ENCODE results near the gene MAP3K5. TPM values are rescaled to one million over a fixed set of nuclear protein-coding genes. Genes with fewer than 3 reads are reported as not detected.

Gene MAP3K5
- total RNA-seq, 2 donors from 2014 or later = 6.6 to 9.7 TPM

DNA sequence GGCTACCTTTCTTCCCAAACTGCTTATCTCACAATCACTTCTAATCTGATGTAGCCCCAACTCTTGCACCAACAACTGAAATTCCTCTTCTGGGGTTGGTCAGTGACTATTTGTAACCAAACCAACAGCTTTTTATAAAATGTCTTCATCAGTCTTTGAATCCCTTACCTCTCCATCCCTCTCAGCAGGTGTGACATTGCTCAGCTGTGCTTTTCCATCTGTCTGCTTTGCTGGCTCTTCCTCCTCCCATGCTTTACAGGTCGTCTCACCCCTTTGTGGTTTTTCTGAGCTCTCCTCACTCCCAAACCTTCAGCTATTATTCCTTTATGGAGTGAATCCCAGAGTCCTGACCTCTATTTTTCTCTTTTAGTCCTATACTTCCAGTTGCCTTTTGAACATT, 248.0 kb downstream of the MAP3K5 start:
- intact Hi-C loops (cut with DNase I) = no loop called here
- ATAC-seq = no peak
- no peak for DNase-seq

DNA sequence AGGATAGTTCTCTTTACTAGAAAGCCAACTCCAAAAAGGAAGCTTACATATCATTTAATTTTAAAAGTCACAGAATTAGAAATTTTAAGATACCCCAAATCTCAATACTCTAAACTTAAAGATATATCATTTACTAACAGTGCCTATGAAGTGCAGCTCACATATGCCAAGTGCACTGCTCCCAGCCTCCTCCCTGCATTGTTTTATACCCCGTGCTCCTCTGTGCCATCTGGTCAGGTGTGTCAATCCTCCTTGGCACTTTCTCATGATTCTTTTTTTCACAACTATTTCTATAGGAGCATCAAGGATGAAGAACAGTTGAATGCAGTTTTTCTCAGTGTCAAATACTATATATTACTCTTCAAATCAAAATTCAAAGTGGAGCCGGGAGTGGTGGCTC, 250.9 kb downstream of the MAP3K5 start:
- DNase-seq (no peak), ATAC-seq (no peak)
- intact Hi-C loops (cut with DNase I) = no loop called here

DNA sequence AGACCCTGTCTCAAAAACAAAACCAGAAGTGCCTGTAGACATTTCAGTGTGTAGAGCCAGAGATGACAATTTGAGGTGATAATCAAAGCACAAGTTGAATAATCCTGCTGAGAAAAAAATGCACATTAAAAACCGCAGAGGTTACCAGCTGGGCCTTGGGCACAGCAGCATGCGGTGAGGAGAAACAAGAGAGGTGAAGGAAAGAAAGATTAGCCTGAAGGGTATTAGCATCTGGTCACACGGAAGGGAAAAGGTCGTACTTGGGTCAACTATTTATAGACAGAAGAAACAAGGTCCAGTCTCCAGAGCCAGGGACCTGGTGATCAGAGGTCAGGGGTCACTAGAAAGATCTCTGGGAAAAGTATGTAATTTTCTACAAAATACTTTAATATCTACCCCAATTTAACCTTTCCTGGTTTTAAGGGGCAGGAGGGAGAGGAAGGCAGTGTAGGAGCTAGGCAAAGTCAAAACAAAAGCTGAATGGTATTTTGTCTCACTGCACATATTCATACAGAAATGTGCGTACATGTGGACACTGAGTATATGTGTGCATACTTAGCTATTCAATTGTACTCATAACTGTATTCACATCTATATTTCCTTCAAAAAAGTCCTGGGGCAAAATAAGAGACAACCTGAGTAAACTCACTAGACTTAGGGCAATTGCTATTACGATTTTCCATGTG, 252.2 kb downstream of the MAP3K5 start:
- no peak for DNase-seq
- intact Hi-C loops (cut with DNase I) = no loop called here
- ATAC-seq = no peak

DNA sequence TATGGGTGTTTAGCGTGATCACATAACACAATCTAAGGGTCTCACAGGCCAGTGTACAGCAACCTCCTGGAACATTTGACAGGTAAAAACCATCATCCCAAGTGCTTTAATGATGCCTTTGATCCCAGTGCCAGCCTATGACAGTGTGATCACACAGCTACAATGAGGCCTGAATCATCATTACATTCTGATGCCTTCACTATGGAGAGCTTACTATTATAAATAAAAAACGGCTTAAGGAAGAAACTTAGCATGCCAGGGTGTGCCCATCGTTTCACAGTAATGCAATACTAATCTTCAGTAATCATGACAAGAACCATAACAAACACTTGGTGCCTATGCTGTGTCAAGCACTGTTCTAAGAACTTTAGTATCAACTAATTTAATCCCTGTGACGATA, 253.4 kb downstream of the MAP3K5 start:
- DNase-seq = no peak
- no peak for ATAC-seq
- intact Hi-C loops (cut with DNase I) = no loop called here

DNA sequence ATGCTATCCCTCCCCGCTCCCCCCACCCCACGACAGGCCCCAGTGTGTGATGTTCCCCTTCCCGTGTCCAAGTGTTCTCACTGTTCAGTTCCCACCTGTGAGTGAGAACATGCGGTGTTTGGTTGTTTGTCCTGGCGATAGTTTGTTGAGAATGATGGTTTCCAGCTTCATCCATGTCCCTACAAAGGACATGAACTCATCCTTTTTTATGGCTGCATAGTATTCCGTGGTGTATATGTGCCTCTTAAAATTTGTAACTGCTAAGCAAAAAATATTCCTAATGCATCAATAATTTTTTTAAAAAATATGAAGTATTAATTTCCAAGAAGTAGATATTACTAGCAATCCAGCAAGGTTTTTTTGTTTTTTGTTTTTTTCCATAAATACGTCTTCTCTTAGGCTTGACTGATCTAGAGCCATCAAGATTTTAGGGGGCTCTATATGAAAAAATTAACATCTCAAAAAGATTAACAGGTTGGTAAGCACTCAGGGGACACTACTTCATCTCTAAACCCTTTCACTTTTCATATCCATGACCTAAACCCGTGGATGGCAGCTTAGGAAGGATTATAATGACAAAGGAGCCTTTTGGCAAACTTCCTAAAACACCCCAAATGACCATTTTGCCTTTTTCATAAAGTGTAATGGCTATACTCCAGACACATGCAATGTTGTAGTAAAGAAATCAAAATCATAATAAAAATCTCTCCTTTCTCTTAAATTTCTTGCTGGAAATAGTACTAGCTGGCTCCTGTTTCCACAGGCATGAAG, 256.2 kb downstream of the MAP3K5 start:
- intact Hi-C loops (cut with DNase I) = no loop called here
- no peak for DNase-seq
- ATAC-seq = no peak

DNA sequence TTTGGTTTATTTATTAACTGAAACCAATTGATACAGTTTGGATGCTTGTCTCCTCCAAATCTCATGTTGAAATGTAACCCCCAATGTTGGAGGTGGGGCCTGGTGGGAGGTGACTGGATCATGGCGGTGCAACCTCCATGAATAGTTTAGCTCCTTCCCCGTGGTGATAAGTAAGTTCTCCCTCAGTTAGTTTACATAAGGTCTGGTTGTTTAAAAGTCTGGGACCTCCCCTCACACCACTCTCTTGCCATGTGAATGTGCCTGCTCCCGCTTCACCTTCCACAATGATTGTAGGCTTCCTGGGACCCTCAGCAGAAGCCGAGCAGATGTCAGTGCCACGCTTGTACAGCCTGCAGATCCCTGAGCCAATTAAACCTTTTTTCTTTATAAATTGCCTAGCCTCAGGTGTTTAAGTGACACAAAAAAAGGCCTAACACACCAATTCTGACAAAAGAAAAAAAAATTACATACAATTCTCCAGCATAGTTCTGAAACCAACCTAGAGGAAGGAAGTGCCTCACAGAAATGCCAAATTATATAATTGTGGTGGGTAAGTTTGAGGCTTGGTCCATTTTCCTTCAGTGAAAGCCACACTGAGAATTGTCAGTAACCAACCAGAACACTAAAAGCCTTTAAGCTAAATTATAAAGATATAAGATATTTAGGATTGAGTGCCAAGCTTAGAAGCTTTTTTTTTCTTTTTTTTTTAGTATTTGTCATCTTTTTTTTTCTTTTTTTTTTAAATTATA, 257.1 kb downstream of the MAP3K5 start:
- ATAC-seq = no peak
- no peak for DNase-seq
- intact Hi-C loops (cut with DNase I) = no loop called here

DNA sequence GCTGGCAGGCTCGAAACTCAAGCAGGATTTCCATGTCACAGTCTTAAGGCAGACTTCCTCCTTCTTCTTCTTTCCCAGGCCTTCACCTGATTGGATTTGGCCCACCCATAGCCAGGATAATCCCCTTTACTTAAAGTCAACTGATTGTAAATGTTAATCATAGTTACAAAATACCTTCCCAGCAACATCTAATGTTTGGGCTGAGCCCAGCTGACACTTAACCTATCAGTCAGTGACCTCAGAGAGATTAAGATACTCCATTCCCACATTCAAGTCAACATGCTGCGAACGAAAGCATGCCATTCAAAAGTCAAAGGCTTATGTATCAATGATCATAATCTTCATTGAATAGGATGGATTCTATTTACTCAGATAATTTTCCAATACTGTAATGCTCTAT, 258.0 kb downstream of the MAP3K5 start:
- DNase-seq = no peak
- no peak for ATAC-seq
- intact Hi-C loops (cut with DNase I) = no loop called here

DNA sequence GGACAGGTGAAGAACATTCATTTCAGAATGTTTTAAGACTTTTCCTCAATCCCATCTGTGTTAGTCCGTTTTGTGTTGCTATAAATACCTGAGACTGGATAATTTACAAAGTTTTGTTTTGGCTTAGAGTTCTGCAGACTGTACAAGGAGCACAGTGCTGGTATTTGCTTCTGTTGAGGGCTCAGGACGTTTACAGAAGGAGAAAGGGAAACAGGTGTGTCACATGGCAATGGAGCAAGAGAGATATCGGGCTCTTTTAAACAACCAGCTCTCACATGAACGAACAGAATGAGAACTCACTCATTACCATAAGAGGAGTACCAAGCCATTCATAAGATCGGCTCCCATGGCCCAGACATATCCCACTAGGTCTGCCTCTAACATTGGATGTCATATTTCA, 258.8 kb downstream of the MAP3K5 start:
- intact Hi-C loops (cut with DNase I) = no loop called here
- no peak for ATAC-seq

DNA sequence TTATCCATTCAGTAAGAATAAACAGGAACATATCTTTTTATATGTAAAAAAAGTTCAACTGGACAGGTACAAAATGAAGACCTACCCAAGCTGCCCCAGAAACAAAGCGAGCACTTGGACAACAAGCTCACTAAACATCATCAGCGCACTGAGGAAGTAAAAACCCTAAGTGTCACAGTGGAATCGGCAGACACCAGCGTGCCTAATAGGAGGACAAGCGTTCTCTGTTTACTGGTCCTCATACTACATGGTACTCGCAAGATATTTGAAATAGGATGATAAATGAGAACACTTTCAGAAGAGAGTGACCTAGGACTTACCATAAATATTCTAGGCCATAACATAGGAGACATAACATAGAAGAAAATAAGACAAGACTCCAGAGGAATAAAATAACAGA, 260.2 kb downstream of the MAP3K5 start:
- DNase-seq = no peak
- intact Hi-C loops (cut with DNase I) = no loop called here
- no peak for ATAC-seq

More for the DNA sequence above, 258.8 kb downstream of the MAP3K5 start:
- DNase-seq = no peak

DNA sequence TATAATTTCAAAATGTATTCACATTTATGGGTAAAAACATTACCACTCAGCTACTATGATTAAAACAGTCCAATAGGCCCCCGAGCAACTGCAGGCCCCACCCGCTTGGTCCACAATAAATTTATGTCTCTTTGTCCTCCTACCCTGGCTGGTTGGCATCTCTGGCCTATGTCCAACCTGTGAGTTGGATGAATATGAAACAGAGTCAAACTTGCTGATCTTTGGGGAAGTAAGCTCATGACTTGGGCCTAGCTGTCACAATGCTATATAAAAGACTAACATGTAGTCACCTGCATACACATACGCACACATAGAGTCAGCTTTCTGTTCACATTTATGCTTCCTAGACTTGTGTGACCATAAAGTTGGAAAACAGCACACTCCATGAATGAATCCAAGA, 262.6 kb downstream of the MAP3K5 start:
- intact Hi-C loops (cut with DNase I) = no loop called here
- DNase-seq (no peak), ATAC-seq (no peak)

DNA sequence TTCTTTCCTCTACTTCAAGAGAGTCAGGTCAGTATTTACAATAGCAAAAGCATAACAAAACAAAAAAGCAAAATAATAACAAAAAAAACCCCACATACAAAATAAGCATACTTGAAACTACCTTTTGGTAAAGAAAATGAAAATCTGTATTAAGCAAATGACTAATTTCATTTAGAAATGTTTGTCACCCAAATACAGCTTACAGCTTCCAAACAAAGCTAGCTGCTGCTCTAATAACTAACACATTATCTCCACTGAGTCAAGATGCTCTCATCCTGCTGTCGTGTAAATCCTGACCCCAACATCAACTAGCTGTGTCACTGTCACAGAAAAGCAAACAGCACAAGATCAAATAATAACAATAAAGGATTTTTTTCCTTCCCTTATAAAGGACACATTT, 263.8 kb downstream of the MAP3K5 start:
- ATAC-seq (no peak), DNase-seq (no peak)
- intact Hi-C loops (cut with DNase I) = no loop called here

DNA sequence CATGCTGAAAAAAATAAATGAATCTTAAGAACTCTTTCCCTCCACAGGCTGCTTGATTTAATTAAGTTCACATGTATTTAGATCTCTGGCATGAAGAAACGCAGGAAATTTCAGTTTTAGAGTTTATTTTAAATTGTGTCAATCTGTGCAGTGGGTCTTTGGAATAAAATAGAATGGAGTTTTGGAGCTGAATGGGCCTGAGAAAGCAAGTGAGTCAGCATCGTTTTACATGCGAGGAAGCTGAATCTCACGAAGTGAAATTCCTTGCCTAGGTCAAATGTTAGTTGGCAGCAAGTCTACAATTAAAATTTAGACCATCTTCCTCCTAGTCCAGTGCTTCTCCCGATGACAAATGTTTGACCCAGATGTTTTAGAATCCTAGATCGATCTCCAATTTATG, 264.4 kb downstream of the MAP3K5 start:
- no peak for ATAC-seq
- intact Hi-C loops (cut with DNase I) = no loop called here
- DNase-seq = no peak

DNA sequence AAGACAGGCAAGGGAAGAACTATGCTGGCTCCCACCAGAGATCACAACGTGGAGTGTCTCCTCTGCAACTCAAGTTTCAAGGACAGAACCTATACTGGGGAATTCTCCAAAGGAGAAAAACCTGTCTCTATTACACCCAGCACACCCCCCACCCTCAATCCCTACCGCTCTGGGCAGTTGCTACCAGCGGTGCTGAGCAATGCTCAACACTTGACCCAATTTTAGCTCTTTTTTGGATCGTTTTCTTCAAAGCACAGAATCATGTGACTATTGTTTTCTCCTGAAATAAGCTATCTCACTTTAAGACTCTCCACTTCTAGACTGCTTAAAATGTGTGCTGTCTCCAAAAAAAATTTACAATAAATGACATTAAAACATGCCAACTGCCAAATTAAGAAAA, 265.3 kb downstream of the MAP3K5 start:
- peak in 1 of 2 donors; percentile 38 for ATAC-seq
- no peak for DNase-seq
- intact Hi-C loops (cut with DNase I) = no loop called here

DNA sequence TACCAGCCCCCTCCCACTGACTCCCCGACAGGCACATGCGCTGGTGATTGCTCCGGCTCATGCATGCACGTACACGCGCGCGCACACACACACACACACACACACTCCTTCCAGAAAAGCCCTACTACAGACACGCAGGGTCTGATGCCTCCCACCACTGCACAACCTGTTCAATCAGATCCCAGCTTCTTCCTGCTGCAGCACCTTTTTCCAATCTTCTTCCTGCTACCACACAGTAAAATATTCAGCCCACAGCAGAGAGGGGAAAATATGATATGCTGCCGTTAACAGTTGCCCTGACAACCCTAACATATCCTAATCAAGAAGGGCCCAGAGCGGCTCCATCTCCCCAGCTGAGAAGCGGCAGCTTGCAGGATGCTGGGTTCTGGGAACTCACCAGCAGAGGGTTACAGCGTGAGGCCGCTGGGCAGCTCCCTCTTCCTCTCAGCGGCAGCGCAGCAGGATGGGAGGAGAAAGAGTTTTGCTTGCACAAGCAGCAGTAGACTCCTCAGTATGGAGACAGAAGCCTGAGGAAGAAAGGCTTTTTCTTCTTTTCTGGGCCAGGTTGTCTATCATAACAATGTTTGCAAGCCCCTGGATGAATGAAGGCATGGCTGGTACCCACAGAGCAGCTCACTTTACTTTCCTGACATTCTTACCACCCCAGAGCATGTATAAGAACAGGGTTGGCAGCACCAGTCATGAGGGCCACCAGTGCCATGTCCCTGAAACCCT, 265.9 kb downstream of the MAP3K5 start:
- ATAC-seq = peak; percentile 89 to 96
- DNase-seq = peak; percentile 63
- intact Hi-C loops (cut with DNase I) = no loop called here

DNA sequence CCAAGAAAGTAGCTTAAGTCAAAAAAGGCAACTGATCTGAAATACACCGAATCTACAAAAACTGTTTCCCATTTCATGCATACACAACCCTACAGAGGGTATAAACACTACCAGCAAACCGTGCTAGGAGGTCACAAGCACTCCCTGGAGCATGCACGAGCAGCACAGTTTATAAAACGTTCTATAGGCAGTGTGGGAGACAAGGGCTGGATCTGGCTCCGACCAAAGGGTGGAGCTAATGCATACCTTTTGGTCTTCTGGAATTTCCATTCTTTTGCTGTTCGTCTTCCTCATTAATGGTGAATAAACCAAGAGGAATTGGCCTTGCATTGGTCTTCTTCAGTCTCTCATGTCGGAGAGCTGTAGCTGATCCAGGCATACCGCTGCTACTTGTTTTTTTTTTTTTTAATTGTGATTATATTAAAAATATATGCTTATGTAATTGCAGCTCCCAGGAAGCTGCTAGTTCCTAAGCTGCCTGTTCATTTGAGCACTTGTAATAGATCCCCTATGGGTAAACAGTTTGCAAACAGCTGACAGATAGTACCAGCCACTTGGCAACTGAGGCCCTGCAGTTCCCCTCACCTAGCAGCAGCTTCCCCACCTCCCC, 266.6 kb downstream of the MAP3K5 start:
- no peak for DNase-seq
- no peak for ATAC-seq
- intact Hi-C loops (cut with DNase I) = no loop called here

DNA sequence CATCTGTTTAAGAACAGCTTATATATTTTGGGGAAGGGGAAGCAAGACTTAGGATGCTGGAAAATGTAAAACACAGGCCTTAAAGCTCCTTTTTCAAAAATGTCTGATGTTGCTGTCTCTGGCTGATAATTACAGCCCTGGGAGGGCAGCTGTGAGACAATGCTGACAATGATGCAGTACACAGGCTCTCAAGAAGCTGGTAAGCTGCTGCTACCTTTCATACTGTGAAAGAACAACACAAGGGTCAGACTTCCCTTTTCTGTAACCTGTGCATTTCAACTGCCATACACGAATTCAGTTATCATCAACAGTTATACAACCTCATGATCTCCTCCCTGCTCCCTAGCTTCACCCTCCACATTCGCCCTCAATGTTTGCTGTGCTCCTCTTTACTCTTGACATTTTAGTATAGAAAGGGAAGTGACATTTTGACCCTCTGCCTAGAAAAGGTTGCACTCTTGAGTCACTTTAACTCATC, 267.3 kb downstream of the MAP3K5 start:
- ATAC-seq (no peak), DNase-seq (no peak)
- intact Hi-C loops (cut with DNase I) = no loop called here

DNA sequence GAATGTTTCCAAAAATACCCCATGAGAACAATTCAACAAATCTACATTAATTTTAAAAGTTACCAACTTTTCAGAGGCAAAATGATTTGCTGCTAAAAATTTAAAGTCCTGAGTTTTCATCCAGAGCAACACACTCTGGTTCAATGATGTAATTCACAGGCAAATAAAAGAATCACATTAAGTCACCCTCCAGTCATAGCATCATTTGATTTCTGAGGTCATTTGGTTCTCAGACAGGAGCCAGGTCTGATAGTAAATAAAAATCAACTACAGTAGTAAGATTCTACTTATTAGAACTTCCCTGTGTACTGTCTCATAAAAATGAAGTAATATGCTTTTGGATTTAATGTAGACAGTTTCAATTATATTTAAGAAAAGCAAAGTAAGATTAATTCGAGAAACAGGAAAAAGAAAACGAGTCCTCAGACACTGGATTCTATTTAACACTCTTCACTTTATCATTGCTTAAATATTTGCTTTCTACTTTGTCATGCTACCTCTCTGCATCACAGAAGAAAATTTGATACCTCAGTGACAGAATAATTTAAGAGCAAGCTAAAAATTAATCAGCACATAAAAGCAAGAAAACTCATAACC, 267.8 kb downstream of the MAP3K5 start:
- DNase-seq = no peak
- ATAC-seq = no peak
- intact Hi-C loops (cut with DNase I) = no loop called here

DNA sequence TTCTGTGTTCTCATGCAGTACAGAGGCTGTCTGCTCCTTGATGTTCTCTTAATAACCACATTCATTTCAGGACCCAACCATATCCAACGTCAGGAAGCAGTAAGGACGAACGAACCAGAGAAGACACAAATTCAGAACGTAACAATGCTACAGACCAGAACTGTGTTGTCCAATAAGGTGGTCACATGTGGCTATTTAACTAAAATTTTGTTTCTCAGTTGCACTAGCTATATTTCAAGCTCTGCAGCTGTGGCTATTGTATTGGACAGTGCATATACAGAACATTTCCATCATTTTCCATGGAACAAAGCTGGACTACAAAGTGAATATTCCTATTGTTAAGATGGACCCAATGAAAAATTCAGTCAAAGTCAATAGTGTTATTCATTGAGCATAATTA, 269.1 kb downstream of the MAP3K5 start:
- intact Hi-C loops (cut with DNase I) = no loop called here
- ATAC-seq (no peak), DNase-seq (no peak)

DNA sequence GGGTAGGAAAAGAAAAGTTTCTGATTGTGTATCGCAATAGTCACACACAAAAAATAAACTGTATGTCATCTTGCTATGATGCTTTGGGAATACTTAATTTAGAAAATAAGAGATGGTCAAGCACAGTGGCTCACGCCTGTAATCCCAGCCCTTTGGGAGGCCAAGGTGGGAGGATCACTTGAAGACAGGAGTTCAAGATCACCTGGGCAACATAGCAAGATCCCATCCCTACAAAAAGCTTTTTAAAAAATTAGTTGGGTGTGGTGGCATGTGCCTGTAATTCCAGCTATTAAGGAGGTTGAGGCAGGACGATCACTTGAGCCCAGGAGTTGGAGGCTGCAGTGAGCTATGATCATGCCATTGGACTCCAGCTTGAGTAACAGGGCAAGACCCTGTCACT, 269.6 kb downstream of the MAP3K5 start:
- DNase-seq = no peak
- no peak for ATAC-seq
- intact Hi-C loops (cut with DNase I) = no loop called here

All from left cardiac atrium (tissue), 4 donors.